HEK293T (cell line): ENCODE measurements around the gene SMG6.

ENCODE experiments used
- CTCF ChIA-PET: fragments of 350-600 bp; formaldehyde crosslinking; extraction: SDS; loops from one replicate; lab custom pipeline; 2021; ENCODE audit warnings: antibody characterized with exemption, inconsistent platforms; lab: Yijun Ruan, JAX
- POLR2A ChIA-PET: fragments of 350-600 bp; formaldehyde crosslinking; extraction: SDS; loops from one replicate; lab custom pipeline; 2020; ENCODE audit warnings: antibody characterized with exemption, inconsistent platforms; lab: Yijun Ruan, JAX
- DNase-seq: peaks from one replicate; pipeline ENCODE4 v3.0.0; 2012; ENCODE audit warnings: mixed read lengths; ENCODE audit errors: extremely low spot score
- ARNT ChIP-seq: fragments of 450-650 bp; IDR thresholded peaks from 2 replicates; pipeline ENCODE4 v1.6.1; 2017; ENCODE audit warnings: mild to moderate bottlenecking
- BHLHE40 ChIP-seq: fragments of 450-650 bp; IDR thresholded peaks from 2 replicates; pipeline ENCODE4 v1.6.1; 2016; ENCODE audit warnings: mild to moderate bottlenecking, moderate library complexity, borderline replicate concordance
- CTBP1 ChIP-seq: fragments of 450-650 bp; IDR thresholded peaks from 2 replicates; pipeline ENCODE4 v1.6.1; 2016; ENCODE audit warnings: borderline replicate concordance
- ELF4 ChIP-seq: fragments of 450-650 bp; IDR thresholded peaks from 2 replicates; pipeline ENCODE4 v1.6.1; 2017; ENCODE audit warnings: antibody characterized with exemption
- FOXA1 ChIP-seq: fragments of 450-650 bp; IDR thresholded peaks from 2 replicates; pipeline ENCODE4 v1.6.1; 2016; ENCODE audit warnings: mild to moderate bottlenecking
- FOXK2 ChIP-seq: fragments of 450-650 bp; IDR thresholded peaks from 2 replicates; pipeline ENCODE4 v1.6.1; 2016; ENCODE audit warnings: mild to moderate bottlenecking
- FOXM1 ChIP-seq: fragments of 450-650 bp; IDR thresholded peaks from 2 replicates; pipeline ENCODE4 v1.6.1; 2017; ENCODE audit warnings: mild to moderate bottlenecking, borderline replicate concordance
- HDGF ChIP-seq: fragments of 450-650 bp; IDR thresholded peaks from 2 replicates; pipeline ENCODE4 v1.6.1; 2017; ENCODE audit warnings: antibody characterized with exemption, borderline replicate concordance
- L3MBTL2 ChIP-seq: fragments of 450-650 bp; conservative IDR thresholded peaks from 2 replicates; pipeline ENCODE4 v1.6.1; 2016; ENCODE audit warnings: mild to moderate bottlenecking
- LEF1 ChIP-seq: fragments of 450-650 bp; IDR thresholded peaks from 2 replicates; pipeline ENCODE4 v1.6.1; 2017; ENCODE audit warnings: mild to moderate bottlenecking, borderline replicate concordance
- NFRKB ChIP-seq: fragments of 450-650 bp; IDR thresholded peaks from 2 replicates; pipeline ENCODE4 v1.6.1; 2016; ENCODE audit warnings: mild to moderate bottlenecking, moderate library complexity
- PKNOX1 ChIP-seq: fragments of 450-650 bp; IDR thresholded peaks from 2 replicates; pipeline ENCODE4 v1.6.1; 2016
- SP1 ChIP-seq: fragments of 450-650 bp; IDR thresholded peaks from 2 replicates; pipeline ENCODE4 v1.6.1; 2017
- SUZ12 ChIP-seq: fragments of 450-650 bp; IDR thresholded peaks from 2 replicates; pipeline ENCODE4 v1.6.1; 2016; ENCODE audit warnings: mild to moderate bottlenecking
- TARDBP ChIP-seq: fragments of 450-650 bp; IDR thresholded peaks from 2 replicates; pipeline ENCODE4 v1.6.1; 2016
- ZNF384 ChIP-seq: fragments of 450-650 bp; IDR thresholded peaks from 2 replicates; pipeline ENCODE4 v1.6.1; 2016

Gene SMG6

GRCh38 chr17:2086306-2086705 lies 217.3 kb downstream of the SMG6 start:
- ChIA-PET CTCF (no interaction called here), POLR2A (no interaction called here)
- no peak for TF ChIP-seq ELF4
- TF ChIP-seq L3MBTL2 = no peak
- TF ChIP-seq ARNT = no peak
- TF ChIP-seq SUZ12 = no peak
- TF ChIP-seq TARDBP = no peak
- TF ChIP-seq FOXM1 = no peak
- TF ChIP-seq NFRKB = no peak
- TF ChIP-seq BHLHE40 = no peak
- DNase-seq = no peak

GRCh38 chr17:2085648-2085949 lies 218.0 kb downstream of the SMG6 start:
- POLR2A ChIA-PET = no interaction called here
- TF ChIP-seq SP1 (no peak), CTBP1 (no peak), BHLHE40 (no peak), FOXK2 (no peak)
- no peak for DNase-seq
- CTCF ChIA-PET = no interaction called here

GRCh38 chr17:2084766-2085647 lies 218.6 kb downstream of the SMG6 start:
- TF ChIP-seq ELF4 = no peak
- no peak for TF ChIP-seq L3MBTL2
- TF ChIP-seq TARDBP = no peak
- no peak for TF ChIP-seq SP1
- TF ChIP-seq FOXK2 = no peak
- CTCF ChIA-PET = no interaction called here
- no peak for DNase-seq
- POLR2A ChIA-PET = no interaction called here

GRCh38 chr17:2084036-2084765 lies 219.4 kb downstream of the SMG6 start:
- ChIA-PET POLR2A (no interaction called here), CTCF (no interaction called here)
- DNase-seq = no peak
- TF ChIP-seq PKNOX1 = no peak
- TF ChIP-seq FOXM1 = no peak
- TF ChIP-seq CTBP1 = no peak
- TF ChIP-seq ARNT = no peak
- no peak for TF ChIP-seq LEF1
- no peak for TF ChIP-seq ZNF384
- no peak for TF ChIP-seq SUZ12
- TF ChIP-seq ELF4 = no peak
- no peak for TF ChIP-seq L3MBTL2
- TF ChIP-seq HDGF = no peak
- no peak for TF ChIP-seq NFRKB
- TF ChIP-seq SP1 = no peak
- no peak for TF ChIP-seq FOXK2
- TF ChIP-seq FOXA1 = no peak
- TF ChIP-seq BHLHE40 = no peak
- no peak for TF ChIP-seq TARDBP

GRCh38 chr17:2083613-2084035 lies 220.0 kb downstream of the SMG6 start:
- TF ChIP-seq L3MBTL2 = no peak
- TF ChIP-seq PKNOX1 = no peak
- no peak for TF ChIP-seq CTBP1
- TF ChIP-seq BHLHE40 = no peak
- no peak for TF ChIP-seq NFRKB
- no peak for TF ChIP-seq FOXM1
- no peak for TF ChIP-seq TARDBP
- no peak for TF ChIP-seq SP1
- TF ChIP-seq FOXA1 = no peak
- no peak for TF ChIP-seq LEF1
- no peak for TF ChIP-seq HDGF
- TF ChIP-seq SUZ12 = no peak
- no peak for TF ChIP-seq ARNT
- TF ChIP-seq ZNF384 = no peak
- TF ChIP-seq FOXK2 = no peak
- no peak for TF ChIP-seq ELF4
- POLR2A ChIA-PET = no interaction called here
- CTCF ChIA-PET = no interaction called here
- DNase-seq = no peak

GRCh38 chr17:2082003-2082781 lies 221.4 kb downstream of the SMG6 start:
- no peak for DNase-seq
- ChIA-PET CTCF (no interaction called here), POLR2A (interaction anchor here (0.6 to 1.1 kb wide), 2 partner anchors 90 to 537 kb away, joined by 3 read pairs; no protein-coding TSS in a partner anchor)
- TF ChIP-seq NFRKB (no peak), ARNT (no peak), FOXA1 (no peak), HDGF (no peak), FOXK2 (no peak), TARDBP (no peak), LEF1 (no peak), PKNOX1 (no peak)
